GM15510 (cell line): Measurements from ENCODE around the gene ELAVL1.

ENCODE experiments used
- POLR2A ChIP-seq: IDR thresholded peaks from 3 replicates; pipeline ENCODE4 v1.6.1; 2011; ENCODE audit warnings: borderline replicate concordance; ENCODE audit not compliant: insufficient read length; ENCODE audit errors: extremely low read depth

ELAVL1 gene

DNA sequence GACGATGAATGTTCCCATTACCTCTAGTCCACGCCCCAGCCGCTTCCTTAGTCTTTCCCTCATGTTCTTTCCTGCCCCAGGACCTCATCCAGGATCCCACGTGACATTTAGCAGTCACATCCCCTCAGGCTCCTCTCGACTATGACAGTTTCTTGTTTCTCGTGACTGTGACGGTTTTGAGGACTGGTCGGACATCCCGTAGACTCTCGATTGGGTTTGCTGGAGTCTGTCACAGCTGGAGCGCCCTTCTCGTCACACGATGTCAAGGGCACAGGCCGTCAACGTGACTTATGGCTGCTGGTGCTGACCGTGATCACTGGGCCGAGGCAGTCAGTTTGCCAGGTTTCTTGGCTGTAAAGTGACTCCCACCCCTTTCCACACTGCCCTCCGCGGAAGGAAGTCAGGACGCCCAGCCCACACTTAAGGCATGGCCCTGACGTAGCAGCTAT is 22.8 kb downstream of the ELAVL1 start:
- TF ChIP-seq POLR2A = no peak

DNA sequence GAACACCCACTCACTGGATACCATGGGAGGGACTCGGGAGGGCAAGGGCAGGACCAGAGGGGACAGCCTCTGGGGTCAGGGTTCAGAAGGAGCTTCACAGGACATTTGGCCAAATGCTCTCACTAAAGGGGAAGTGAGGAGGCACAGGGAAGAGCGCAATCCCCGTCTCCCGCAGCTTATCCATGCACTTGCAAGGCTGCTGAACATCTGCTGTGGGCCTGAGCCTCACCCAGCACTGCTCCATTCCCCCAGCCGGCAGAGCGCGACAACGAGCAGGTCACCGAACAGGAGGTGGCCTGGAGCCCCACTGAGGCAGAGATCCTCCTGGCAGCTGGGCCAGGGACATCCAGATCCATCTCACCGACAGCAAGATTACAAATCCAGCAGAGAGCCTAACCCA is 23.3 kb downstream of the ELAVL1 start:
- TF ChIP-seq POLR2A = no peak

GRCh38 chr19:7981661-7982060 is 23.8 kb downstream of the ELAVL1 start:
- TF ChIP-seq POLR2A = no peak

GRCh38 chr19:7981199-7981598 is 24.2 kb downstream of the ELAVL1 start:
- no peak for TF ChIP-seq POLR2A

- no peak for TF ChIP-seq POLR2A
Measured at GRCh38 chr19:7980635-7981121, 24.8 kb downstream of the ELAVL1 start.

DNA sequence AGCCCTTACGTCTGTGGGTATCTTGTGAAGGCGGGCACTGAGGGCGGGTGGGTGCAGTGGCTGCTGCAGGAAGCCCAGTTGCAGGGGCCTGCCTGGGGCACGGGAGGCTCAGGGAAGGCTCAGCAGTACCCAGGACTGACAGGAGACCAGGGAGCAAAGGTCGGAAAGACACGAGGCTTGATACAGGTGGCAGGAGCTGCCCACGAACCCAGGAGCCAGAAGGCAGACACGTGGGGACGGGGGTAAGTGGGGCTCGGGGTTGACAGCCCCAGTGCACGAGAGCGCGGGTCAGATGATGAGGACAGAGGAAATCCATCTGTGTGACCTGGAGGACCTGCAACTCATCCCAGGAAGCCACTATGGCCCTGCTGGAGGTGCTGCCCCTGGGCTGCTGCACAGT is 25.3 kb downstream of the ELAVL1 start:
- no peak for TF ChIP-seq POLR2A

- no peak for TF ChIP-seq POLR2A
Measured at GRCh38 chr19:7979559-7979958, 25.9 kb downstream of the ELAVL1 start.

DNA sequence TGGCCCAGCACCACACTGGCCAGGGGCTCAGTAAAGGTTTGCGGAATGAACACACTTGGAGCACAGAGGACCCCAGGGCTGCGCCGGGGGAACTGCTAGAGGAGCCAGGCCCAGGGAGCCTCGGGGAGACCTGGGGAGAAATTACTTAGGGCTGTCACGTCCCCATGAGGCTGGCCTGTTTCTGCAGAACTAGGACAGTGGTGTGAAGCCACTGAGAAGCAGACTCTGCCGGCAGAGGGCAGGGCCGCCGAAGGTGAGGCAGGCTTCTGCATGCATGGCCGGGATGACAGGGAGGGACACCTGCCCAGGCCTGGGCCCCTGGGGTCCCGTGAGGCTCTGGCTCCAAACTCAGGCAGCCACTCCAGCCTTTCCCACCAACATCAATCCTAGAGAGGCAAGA is 26.4 kb downstream of the ELAVL1 start:
- no peak for TF ChIP-seq POLR2A

DNA sequence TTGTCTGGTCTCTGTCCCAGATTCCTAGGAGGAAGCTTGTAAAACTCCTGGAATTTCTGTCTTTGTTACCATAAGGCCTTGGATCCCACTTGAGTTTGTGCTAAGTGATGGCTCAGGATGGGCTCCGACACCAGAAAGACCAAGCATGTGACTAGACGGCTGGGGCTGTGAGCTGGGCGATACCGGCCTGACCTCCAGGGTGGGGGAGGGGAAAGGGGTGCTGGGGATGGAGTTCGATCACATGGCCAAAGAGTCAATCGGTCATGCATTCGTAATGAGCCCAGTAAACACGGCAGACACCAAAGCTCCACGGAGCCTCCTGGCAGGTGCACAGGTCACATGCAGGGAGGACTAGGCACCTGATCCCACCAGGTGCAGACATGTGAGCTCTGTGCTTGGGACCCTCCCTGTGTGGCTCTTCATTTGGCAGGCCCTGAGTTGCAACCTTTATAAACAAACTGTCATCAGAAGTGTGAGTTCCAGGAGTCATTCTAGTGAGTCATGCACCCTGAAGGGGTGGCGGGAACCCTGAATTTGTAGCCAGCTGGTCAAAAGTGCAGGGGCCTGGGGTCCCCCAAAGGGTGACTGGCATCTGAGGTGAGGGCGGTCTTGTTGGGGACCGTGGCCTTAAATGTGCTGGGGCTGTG is 27.1 kb downstream of the ELAVL1 start:
- no peak for TF ChIP-seq POLR2A

GRCh38 chr19:7977723-7978040 is 27.8 kb downstream of the ELAVL1 start:
- TF ChIP-seq POLR2A = no peak

GRCh38 chr19:7977021-7977722 is 28.3 kb downstream of the ELAVL1 start:
- no peak for TF ChIP-seq POLR2A

DNA sequence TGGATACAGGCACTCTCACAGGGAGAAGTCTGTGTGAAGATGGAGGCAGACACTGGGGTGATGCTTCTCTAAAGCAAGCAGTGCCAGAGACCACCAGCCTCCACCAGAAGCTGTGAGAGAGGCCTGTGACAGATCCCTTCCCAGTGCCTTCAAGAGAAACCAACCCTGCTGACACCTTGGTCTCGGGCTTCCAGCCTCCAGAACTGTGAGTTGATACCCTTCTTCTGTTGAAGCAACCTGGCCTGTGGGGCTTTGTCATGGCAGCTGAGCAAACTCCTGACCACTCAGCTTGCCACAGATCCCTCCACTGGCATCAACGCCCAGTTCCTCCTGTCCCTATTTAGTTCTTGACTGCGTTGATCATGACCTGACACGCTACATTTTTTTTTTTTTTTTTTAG is 29.0 kb downstream of the ELAVL1 start:
- TF ChIP-seq POLR2A = no peak

GRCh38 chr19:7975037-7975436 is 30.4 kb downstream of the ELAVL1 start:
- no peak for TF ChIP-seq POLR2A

- no peak for TF ChIP-seq POLR2A
Measured at GRCh38 chr19:7973883-7974282, 31.6 kb downstream of the ELAVL1 start.

GRCh38 chr19:7971553-7972520 is 33.6 kb downstream of the ELAVL1 start:
- no peak for TF ChIP-seq POLR2A
